Activated B cell treated with CpG ODN at 0.5 μM for 24 hours (primary cell): ENCODE data around the gene GINM1. TPM values are rescaled to one million over a fixed set of nuclear protein-coding genes. Genes with fewer than 3 reads are reported as not detected.

Source experiments
- ATAC-seq: fragments of 200-7000 bp; cut with Tn5 transposase; one replicate; pipeline ENCODE4 v1.10.0; 2021; ENCODE audit warnings: low read depth, mild to moderate bottlenecking, moderate library complexity
- CTCF ChIA-PET: fragments of 350-600 bp; sonication (Branson Sonifier 250); formaldehyde crosslinking; loops from one replicate; lab custom pipeline; 2021; ENCODE audit warnings: antibody characterized with exemption; lab: Charles Lee
- POLR2A ChIA-PET: fragments of 350-600 bp; sonication (Branson Sonifier 250); formaldehyde crosslinking; loops from one replicate; lab custom pipeline; 2021; ENCODE audit warnings: antibody characterized with exemption; lab: Charles Lee
- DNase-seq: peaks from one replicate; pipeline ENCODE4 v3.0.0; 2022
- H3K27ac Mint-ChIP-seq: one replicate; pipeline ENCODE4 v1.8.0; 2020; ENCODE audit warnings: mixed read lengths
- H3K27me3 Mint-ChIP-seq: one replicate; pipeline ENCODE4 v1.8.0; 2021; ENCODE audit warnings: mixed read lengths
- H3K36me3 Mint-ChIP-seq: one replicate; pipeline ENCODE4 v1.8.0; 2021; ENCODE audit warnings: low read depth, mixed read lengths
- H3K4me1 Mint-ChIP-seq: one replicate; pipeline ENCODE4 v1.8.0; 2021; ENCODE audit warnings: mixed read lengths
- H3K4me3 Mint-ChIP-seq: one replicate; pipeline ENCODE4 v1.8.0; 2020; ENCODE audit warnings: mild to moderate bottlenecking, mixed read lengths
- H3K9me3 Mint-ChIP-seq: one replicate; pipeline ENCODE4 v1.8.0; 2020; ENCODE audit warnings: mixed read lengths
- intact Hi-C: fragments of 100-400 bp; cut with micrococcal nuclease; formaldehyde crosslinking; loops from one replicate; pipeline ENCODE4 v1.15.1; 2024
- total RNA-seq: library from RNA; stranded (reverse); gene quantifications from 2 replicates; pipeline ENCODE4 v1.2.3, GENCODE V29; 2022
- TF ChIP-seq, protein P1 (sequence below): fragments of 200-600 bp; IDR thresholded peaks from one replicate; pipeline ENCODE4 v1.8.0; 2022; ENCODE audit warnings: antibody characterized with exemption, mild to moderate bottlenecking

GINM1 gene
- total RNA-seq, 1 donor from 2014 or later: 18.0 TPM

DNA sequence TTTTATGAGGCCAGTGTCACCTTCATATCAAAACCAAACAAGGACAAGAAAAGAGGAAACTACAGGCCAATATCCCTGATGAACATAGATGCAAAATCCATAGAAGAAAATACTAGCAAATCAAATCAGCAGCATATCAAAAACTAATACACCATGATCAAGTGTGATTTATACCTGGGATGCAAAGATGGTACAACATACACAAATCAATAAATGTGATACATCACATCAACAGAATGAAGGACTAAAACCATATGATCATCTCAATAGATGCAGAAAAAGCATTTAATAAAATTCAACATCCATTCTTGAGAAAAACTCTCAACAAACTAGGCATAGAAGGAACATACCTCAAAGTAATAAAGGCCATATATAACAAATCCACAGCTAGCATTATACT, 8.1 kb upstream of the GINM1 start:
- Mint-ChIP-seq H3K36me3 (no peaks in the 10 kb centered on the region), H3K4me1 (no peaks in the 10 kb centered on the region), H3K27ac (no peak overlapping the region), H3K27me3 (peaks cover 18% of the 10 kb centered on the region), H3K9me3 (no peaks in the 10 kb centered on the region), H3K4me3 (no peak overlapping the region)
- CTCF ChIA-PET: interaction anchor here (0.6 kb wide), 1 partner anchor 353 kb away, joined by 3 read pairs; no protein-coding TSS in a partner anchor
- no peak for ATAC-seq
- no peak for DNase-seq
- POLR2A ChIA-PET: no interaction called here
- TF ChIP-seq, protein P1, sequence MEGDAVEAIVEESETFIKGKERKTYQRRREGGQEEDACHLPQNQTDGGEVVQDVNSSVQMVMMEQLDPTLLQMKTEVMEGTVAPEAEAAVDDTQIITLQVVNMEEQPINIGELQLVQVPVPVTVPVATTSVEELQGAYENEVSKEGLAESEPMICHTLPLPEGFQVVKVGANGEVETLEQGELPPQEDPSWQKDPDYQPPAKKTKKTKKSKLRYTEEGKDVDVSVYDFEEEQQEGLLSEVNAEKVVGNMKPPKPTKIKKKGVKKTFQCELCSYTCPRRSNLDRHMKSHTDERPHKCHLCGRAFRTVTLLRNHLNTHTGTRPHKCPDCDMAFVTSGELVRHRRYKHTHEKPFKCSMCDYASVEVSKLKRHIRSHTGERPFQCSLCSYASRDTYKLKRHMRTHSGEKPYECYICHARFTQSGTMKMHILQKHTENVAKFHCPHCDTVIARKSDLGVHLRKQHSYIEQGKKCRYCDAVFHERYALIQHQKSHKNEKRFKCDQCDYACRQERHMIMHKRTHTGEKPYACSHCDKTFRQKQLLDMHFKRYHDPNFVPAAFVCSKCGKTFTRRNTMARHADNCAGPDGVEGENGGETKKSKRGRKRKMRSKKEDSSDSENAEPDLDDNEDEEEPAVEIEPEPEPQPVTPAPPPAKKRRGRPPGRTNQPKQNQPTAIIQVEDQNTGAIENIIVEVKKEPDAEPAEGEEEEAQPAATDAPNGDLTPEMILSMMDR: no peak
- intact Hi-C loops: no loop called here

DNA sequence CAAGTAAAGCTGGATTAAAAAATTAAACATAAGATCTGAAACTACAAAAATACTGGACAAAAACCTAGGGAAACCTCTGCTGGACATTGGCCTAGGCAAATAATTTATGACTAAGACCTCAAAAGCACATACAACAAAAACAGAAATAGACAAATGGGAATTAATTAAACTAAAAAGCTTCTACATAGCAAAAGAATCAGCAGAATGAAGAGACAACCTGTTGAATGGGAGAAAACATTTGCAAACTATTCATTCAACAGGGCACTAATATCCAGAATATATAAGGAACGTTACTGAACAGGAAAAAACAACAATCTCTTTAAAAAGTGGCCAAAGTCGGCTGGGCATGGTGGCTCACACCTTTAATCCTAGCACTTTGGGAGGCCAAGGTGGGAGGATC, 6.8 kb upstream of the GINM1 start:
- ChIA-PET CTCF (no interaction called here), POLR2A (no interaction called here)
- H3K4me3 Mint-ChIP-seq: no peak overlapping the region
- ATAC-seq: no peak
- peaks cover 17% of the 10 kb centered on the region for H3K27me3 Mint-ChIP-seq
- no peak for DNase-seq
- H3K9me3 Mint-ChIP-seq: no peaks in the 10 kb centered on the region
- no peak overlapping the region for H3K27ac Mint-ChIP-seq
- TF ChIP-seq, protein P1: no peak
- H3K4me1 Mint-ChIP-seq: no peaks in the 10 kb centered on the region
- H3K36me3 Mint-ChIP-seq: no peaks in the 10 kb centered on the region
- intact Hi-C loops: no loop called here

DNA sequence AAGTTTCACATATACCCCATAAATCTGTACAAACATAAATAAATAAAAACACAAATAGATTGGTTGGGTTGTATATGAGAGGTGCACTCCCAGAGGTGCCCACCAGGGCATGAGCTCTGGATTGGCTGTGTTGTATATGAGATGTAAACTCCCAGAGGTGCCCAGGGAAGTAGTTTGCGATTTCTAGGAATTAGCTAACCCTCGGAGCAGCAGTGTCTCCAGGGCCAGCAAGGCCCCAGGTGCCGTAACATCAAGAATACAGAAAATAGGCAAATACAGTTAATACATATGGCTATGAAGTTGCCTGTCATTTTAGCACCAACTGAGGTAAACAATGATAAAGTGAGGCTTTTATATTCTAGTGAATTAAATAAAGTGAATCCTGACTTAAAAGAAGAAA, 5.4 kb upstream of the GINM1 start:
- CTCF ChIA-PET: no interaction called here
- no peak for DNase-seq
- no peak for ATAC-seq
- peaks cover 6% of the 10 kb centered on the region for H3K4me1 Mint-ChIP-seq
- H3K4me3 Mint-ChIP-seq: no peak overlapping the region
- no peak overlapping the region for H3K27ac Mint-ChIP-seq
- H3K36me3 Mint-ChIP-seq: peaks cover 3% of the 10 kb centered on the region
- TF ChIP-seq, protein P1: no peak
- intact Hi-C loops: no loop called here
- H3K27me3 Mint-ChIP-seq: peaks cover 8% of the 10 kb centered on the region
- H3K9me3 Mint-ChIP-seq: no peaks in the 10 kb centered on the region
- POLR2A ChIA-PET: no interaction called here

DNA sequence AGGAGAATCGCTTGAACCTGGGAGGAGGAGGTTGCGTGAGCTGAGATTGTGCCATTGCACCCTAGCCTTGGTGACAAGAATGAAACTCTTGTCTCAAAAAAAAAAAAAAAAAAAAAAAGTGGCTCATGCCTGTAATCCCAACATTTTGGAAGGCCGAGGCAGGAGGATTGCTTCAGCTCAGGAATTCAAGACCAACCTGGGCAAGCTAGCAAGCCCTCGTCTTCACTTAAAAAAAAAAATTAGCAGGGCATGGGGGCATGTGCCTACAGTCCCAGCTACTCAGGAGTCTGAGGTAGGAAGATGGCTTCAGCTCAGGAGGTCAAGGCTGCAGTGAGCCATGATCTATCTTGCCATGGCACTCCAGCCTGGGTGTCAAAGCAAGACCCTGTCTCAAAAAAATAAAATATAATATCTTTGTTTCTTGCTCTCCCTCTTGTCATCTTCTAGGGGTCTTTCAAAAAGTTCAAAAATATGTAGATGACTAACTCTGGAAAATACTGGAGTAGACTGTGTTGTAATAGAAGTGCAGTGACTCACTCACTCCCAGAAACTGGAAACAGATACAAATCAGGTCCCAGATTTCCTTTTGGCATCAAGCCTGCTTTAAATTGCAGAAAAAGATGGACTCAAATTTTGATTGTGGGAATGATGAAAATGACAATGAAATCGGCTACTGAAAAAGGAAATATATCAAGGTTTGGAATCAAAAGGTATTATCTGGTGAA, 2.8 kb upstream of the GINM1 start:
- ATAC-seq (no peak), DNase-seq (no peak)
- ChIA-PET CTCF (interaction anchor here (2.8 kb wide), 1 partner anchor 18 kb away, joined by 10 read pairs; the partner anchor contains the start of gene PPIL4), POLR2A (no interaction called here)
- H3K27me3 Mint-ChIP-seq: peaks cover 4% of the 10 kb centered on the region
- TF ChIP-seq, protein P1: no peak
- intact Hi-C loops: no loop called here
- no peak overlapping the region for H3K27ac Mint-ChIP-seq
- no peaks in the 10 kb centered on the region for H3K9me3 Mint-ChIP-seq
- peaks cover 8% of the 10 kb centered on the region for H3K36me3 Mint-ChIP-seq
- H3K4me3 Mint-ChIP-seq: no peak overlapping the region
- H3K4me1 Mint-ChIP-seq: peaks cover 22% of the 10 kb centered on the region

DNA sequence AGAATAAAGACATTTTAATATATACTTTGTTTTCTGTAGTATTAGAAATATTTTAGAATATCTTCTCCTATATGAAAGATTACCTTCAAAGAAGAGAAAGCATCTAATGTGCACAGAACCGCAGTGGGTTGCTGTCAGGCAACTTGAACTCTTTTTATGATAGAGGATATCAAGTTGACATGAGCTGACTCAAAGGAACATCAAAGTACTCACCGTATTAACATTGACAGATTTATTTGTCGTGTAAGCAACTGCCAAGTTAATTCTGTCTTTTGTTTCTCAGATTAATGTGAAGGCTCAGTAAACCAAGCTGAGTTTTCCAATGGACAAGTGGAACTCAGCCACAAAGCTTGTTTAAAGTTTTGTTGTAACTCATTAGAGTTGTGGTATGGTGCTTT, 2.2 kb upstream of the GINM1 start:
- H3K4me3 Mint-ChIP-seq: no peak overlapping the region
- intact Hi-C loops: loop anchor here (2.0 kb wide), 1 partner anchor 65 kb away; no protein-coding TSS in a partner anchor
- ATAC-seq (no peak), DNase-seq (no peak)
- H3K4me1 Mint-ChIP-seq: peaks cover 22% of the 10 kb centered on the region
- no peaks in the 10 kb centered on the region for H3K9me3 Mint-ChIP-seq
- ChIA-PET CTCF (interaction anchor here (2.8 kb wide), 1 partner anchor 18 kb away, joined by 10 read pairs; the partner anchor contains the start of gene PPIL4), POLR2A (interaction anchor here (2.6 kb wide), 1 partner anchor 18 kb away, joined by 25 read pairs; the partner anchor contains the start of gene PPIL4)
- peaks cover 8% of the 10 kb centered on the region for H3K36me3 Mint-ChIP-seq
- TF ChIP-seq, protein P1: no peak
- peaks cover 4% of the 10 kb centered on the region for H3K27me3 Mint-ChIP-seq
- no peak overlapping the region for H3K27ac Mint-ChIP-seq
